Fibroblast of pulmonary artery (primary cell): ENCODE measurements around the gene SYTL3.
A peak's percentile ranks its signal among the peaks of the same experiment; 100 is the strongest.
"Not testable (repeated sequence)": the region's sequence is repeated elsewhere in the genome, so short reads cannot be mapped to it uniquely, and the experiment has no call there.

Source experiments
- DNase-seq: peaks from one replicate; pipeline ENCODE4 v3.0.0-alpha.2; 2010; ENCODE audit warnings: low read depth
- H3K4me3 ChIP-seq: replicated peaks from 2 replicates; pipeline ENCODE4 v1.5.1; 2011; ENCODE audit warnings: low read depth, mild to moderate bottlenecking, control low read depth, low read length, moderate library complexity
- TF ChIP-seq, protein P1 (sequence below): IDR thresholded peaks from 2 replicates; pipeline ENCODE4 v1.5.1; 2011; ENCODE audit warnings: mild to moderate bottlenecking, control low read depth, low read length, inconsistent platforms; ENCODE audit errors: missing control alignments

The SYTL3 gene

DNA sequence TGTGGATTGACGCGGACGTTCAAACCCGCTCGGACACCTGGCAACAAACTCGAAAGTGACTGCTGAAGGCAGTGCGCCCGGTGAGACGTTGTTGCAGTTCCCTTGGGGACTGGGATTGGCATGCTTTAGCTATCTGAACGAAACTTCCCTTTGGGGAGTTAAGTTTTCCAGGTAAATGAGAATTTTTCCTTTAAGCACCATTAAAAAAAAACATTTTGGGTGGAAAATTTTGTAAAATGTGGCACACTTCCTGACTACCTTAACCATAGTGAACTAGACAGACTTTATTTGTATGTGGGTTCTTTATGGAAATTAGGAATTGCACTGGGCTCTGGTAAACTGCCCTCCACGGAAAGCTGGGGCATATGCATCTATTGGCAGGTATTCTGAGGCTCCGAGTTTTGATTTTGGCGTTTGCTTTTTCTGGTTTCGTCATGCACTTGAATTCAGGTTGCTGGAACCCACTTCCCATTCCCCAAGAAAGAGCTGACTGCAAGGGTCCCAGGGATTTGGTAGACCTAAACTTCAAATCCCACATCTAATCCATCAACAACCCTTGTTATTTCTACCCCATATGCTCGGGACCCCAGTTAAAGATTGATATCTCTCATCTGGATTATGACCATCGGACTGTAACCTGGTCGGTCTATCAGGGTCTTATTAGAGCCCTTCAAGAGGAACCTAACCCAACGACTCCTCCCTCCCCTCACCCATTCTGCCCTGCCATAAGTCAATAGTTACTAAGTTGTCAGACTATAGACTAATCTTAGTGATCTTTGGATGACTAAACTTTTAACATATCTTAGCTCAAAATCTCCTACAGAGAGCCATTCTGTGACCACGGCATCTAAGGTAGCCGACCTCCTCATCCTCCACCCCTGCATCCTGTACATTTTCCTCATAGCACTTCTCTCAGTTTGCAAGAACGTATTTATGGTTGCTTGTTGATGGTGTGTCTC, 4.5 kb upstream of the SYTL3 start:
- TF ChIP-seq, protein P1, sequence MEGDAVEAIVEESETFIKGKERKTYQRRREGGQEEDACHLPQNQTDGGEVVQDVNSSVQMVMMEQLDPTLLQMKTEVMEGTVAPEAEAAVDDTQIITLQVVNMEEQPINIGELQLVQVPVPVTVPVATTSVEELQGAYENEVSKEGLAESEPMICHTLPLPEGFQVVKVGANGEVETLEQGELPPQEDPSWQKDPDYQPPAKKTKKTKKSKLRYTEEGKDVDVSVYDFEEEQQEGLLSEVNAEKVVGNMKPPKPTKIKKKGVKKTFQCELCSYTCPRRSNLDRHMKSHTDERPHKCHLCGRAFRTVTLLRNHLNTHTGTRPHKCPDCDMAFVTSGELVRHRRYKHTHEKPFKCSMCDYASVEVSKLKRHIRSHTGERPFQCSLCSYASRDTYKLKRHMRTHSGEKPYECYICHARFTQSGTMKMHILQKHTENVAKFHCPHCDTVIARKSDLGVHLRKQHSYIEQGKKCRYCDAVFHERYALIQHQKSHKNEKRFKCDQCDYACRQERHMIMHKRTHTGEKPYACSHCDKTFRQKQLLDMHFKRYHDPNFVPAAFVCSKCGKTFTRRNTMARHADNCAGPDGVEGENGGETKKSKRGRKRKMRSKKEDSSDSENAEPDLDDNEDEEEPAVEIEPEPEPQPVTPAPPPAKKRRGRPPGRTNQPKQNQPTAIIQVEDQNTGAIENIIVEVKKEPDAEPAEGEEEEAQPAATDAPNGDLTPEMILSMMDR = no peak
- H3K4me3 ChIP-seq = peak overlapping the region; percentile 85
- DNase-seq = no peak

DNA sequence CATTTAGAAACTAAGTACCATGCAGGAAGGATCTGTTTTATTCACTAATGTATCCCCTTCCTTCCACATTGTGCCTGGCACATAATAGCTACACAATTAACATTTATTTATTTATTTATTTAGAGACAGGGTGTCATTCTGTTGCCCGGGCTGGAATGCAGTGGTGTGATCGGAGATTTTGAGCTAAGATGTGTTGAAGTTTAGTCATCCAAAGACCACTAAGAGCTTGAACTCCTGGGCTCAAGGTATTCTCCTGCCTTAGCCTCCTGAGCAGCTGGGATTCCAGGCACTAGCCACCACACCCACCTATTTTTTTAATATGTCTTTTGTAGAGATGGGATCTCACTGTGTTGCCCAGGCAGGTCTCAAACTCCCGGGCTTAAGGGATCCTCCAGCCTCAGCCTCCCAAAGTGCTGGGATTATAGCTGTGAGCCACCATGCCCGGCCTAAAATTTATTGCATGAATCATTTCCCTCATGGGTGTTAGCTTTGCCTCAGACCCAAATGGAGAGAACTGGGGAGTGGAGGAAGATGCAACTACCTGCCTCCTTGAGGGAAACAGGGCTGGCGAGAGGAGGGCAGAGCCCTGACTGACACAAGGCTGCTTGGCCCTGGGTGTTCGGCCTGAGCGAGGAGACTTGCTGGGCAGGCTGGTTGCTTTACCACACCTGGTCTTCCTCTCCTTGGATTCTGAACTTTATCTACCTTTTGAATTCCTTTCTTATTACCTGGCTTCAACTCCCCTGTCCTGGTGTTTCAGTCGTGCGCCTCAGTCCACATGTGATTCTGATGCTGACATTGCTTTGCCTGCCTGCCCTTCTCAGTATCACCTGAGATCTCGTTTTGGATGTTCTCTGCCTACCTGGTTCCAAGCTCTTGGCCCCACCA, 3.6 kb upstream of the SYTL3 start:
- no peak overlapping the region for H3K4me3 ChIP-seq
- TF ChIP-seq, protein P1 = no peak
- DNase-seq = no peak

DNA sequence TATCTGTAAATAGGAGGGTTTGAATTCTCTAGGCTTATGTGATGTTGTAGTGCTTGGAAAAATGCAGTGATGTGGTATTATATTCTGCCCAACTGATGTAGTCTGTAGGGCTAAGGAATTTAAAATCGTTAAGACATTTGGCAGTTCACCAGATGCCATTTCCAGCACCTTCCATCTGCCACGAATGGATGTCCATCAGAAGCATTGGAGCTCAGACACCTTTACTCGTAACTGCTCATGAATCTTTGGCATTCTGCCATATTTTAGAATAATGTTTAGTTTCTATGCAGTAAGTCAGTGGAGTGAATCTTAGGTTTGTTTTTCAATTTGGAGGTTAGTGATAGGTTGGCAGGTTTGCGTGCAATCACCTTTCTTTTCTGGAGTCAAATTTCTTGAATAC, 2.4 kb upstream of the SYTL3 start:
- H3K4me3 ChIP-seq = no peak overlapping the region
- TF ChIP-seq, protein P1 = no peak
- DNase-seq = no peak

DNA sequence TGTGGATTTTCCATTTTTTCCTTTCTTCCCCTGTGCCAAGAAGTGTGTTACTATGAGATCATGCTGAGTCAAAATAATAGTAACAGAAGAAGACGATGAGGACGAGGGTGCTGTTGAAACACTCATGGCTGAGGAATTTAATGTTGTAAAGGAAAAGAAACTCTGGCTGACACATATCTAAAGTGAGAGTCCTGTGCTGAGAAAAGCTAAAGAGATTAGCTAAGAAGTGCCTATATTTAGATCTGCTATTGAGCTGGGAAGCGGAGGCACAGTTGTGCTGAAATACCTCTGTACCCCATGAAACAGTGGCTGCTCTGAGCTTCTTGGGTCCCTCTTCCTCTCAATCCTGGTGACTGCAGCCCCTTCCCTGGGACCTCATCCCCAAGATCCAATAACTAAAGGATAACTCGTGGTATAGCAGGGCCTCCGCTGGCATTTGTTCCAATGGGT, 1.1 kb upstream of the SYTL3 start:
- TF ChIP-seq, protein P1 = no peak
- DNase-seq = peak; percentile 90
- no peak overlapping the region for H3K4me3 ChIP-seq

DNA sequence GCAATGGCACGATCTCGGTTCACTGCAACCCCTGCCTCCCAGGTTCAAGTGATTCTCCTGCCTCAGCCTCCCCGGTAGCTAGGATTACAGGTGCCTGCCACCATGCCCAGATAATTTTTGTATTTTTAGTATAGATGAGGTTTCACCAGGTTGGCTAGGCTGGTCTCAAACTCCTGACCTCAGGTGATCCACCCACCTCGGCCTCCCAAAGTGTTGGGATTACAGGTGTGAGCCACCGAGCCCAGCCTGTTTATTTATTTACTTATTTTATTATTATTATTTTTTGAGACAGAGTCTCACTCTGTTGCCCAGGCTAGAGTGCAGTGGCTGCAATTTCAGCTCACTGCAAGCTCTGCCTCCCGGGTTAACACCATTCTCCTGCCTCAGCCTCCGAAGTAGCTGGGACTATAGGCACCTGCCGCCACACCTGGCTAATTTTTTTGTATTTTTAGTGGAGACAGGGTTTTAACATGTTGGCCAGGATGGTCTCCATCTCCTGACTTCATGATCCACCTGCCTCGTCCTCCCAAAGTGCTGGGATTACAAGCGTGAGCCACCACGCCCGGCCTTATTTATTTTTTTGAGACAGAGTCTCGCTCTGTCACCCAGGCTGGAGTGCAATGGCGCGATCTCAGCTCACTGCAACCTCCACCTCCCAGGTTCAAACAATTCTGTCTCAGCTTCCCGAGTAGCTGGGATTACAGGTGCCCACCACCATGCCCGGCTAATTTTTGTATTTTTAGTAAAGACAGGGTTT, 2.3 kb downstream of the SYTL3 start:
- not testable (repeated sequence) for DNase-seq, H3K4me3 ChIP-seq

DNA sequence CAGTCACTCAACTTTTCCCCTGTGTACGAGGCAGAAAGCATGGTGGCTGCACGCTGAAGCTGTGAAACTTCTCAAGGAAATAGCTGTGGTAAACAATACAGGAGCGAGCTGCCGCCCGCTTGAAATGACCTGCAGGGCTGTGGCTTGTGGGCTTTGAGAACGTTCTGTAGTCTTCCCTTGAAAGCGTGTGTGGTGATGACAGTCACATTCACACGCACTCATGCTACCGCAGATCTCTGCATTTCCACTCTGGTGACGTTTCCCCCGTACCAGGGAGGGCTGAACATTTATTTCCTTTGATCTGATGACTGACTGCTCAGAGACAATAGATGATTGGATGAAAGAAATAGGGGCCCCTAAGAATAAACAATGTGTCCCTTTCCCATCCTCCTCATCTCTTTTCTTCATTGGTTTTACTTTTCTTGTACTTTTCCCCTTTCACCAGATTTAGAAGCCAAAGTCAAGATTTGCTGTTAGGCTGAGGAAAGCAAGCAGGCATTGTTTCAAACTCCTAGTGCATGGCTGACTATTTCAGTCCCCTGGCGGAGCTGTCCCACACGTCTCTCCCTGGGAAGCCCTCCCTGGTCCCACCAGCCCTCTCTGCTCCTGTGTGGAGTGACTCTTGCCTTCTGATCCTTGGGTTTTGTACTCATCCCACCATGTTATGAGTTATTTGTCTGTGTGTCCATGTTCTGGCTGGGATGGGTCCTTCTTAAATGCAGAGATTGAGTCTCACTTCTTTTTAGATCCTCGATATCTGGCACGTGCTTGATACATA, 3.9 kb downstream of the SYTL3 start:
- no peak overlapping the region for H3K4me3 ChIP-seq
- DNase-seq = peak; percentile 72

More for the DNA sequence above, 3.9 kb downstream of the SYTL3 start:
- TF ChIP-seq, protein P1 = no peak
